Measurements from ENCODE around the gene CD276. TPM values are rescaled to one million over a fixed set of nuclear protein-coding genes. Genes with fewer than 3 reads are reported as not detected.

Gene CD276
- total and polyA plus RNA-seq, 2 experiments from 2014 or later: 106 to 222 TPM

GRCh38 chr15:73737535-73737934, 53.4 kb downstream of the CD276 start:
- H3K27ac ChIP-seq: no peak overlapping the region
- no peak overlapping the region for H2AFZ ChIP-seq
- H3K4me2 ChIP-seq: no peak overlapping the region
- TF ChIP-seq EZH2 (IDR thresholded peaks at IDR 0.05; ENCODE audit: borderline replicate concordance): no peak
- no peak for TF ChIP-seq CTCF (IDR thresholded peaks at IDR 0.05; ENCODE audit: poor library complexity)
- no peak for TF ChIP-seq EZH2phosphoT487 (IDR thresholded peaks at IDR 0.05; ENCODE audit: low read depth, severe bottlenecking, unreplicated experiment)
- no peak overlapping the region for H3K4me3 ChIP-seq
- peak; percentile 21 for DNase-seq (ENCODE audit: low spot score)
- no peaks in the 10 kb centered on the region for H3K79me2 ChIP-seq
- H3K9me2 ChIP-seq (replicated peaks; ENCODE audit: insufficient read depth): no peaks in the 10 kb centered on the region
- no peaks in the 10 kb centered on the region for H3K9me3 ChIP-seq (ENCODE audit: low read depth)
- H3K36me3 ChIP-seq (replicated peaks; ENCODE audit: insufficient read depth, low read depth): no peaks in the 10 kb centered on the region
- H3K27me3 ChIP-seq: no peaks in the 10 kb centered on the region
- 56% methylated on average over 7 of the region's 7 CpGs for WGBS (ENCODE audit: low lambda C conversion rate, missing lambda C conversion rate)
- no peaks in the 10 kb centered on the region for H3K4me1 ChIP-seq (ENCODE audit: insufficient read depth)
- no peaks in the 10 kb centered on the region for H4K20me1 ChIP-seq (ENCODE audit: insufficient read depth, poor library complexity, severe bottlenecking)

GRCh38 chr15:73740152-73741048, 56.2 kb downstream of the CD276 start:
- no peak overlapping the region for H2AFZ ChIP-seq
- H3K4me1 ChIP-seq (ENCODE audit: insufficient read depth): no peaks in the 10 kb centered on the region
- H3K9me2 ChIP-seq (replicated peaks; ENCODE audit: insufficient read depth): no peaks in the 10 kb centered on the region
- H3K9me3 ChIP-seq (ENCODE audit: low read depth): no peaks in the 10 kb centered on the region
- 94% methylated on average over 25 of the region's 25 CpGs for WGBS (ENCODE audit: low lambda C conversion rate, missing lambda C conversion rate)
- DNase-seq (ENCODE audit: low spot score): no peak
- H3K27ac ChIP-seq: no peak overlapping the region
- no peak overlapping the region for H3K4me3 ChIP-seq
- H4K20me1 ChIP-seq (ENCODE audit: insufficient read depth, poor library complexity, severe bottlenecking): no peaks in the 10 kb centered on the region
- H3K36me3 ChIP-seq (replicated peaks; ENCODE audit: insufficient read depth, low read depth): no peaks in the 10 kb centered on the region
- no peaks in the 10 kb centered on the region for H3K27me3 ChIP-seq
- H3K4me2 ChIP-seq: no peak overlapping the region
- H3K79me2 ChIP-seq: no peaks in the 10 kb centered on the region
- TF ChIP-seq CTCF (IDR thresholded peaks at IDR 0.05; ENCODE audit: poor library complexity) (no peak), EZH2phosphoT487 (IDR thresholded peaks at IDR 0.05; ENCODE audit: low read depth, severe bottlenecking, unreplicated experiment) (no peak), EZH2 (IDR thresholded peaks at IDR 0.05; ENCODE audit: borderline replicate concordance) (no peak)

- no peak overlapping the region for H2AFZ ChIP-seq
- H3K4me1 ChIP-seq (ENCODE audit: insufficient read depth): no peaks in the 10 kb centered on the region
- no peaks in the 10 kb centered on the region for H4K20me1 ChIP-seq (ENCODE audit: insufficient read depth, poor library complexity, severe bottlenecking)
- no peaks in the 10 kb centered on the region for H3K79me2 ChIP-seq
- no peak for DNase-seq (ENCODE audit: low spot score)
- H3K36me3 ChIP-seq (replicated peaks; ENCODE audit: insufficient read depth, low read depth): no peaks in the 10 kb centered on the region
- H3K4me3 ChIP-seq: no peak overlapping the region
- no peak overlapping the region for H3K27ac ChIP-seq
- no peaks in the 10 kb centered on the region for H3K9me3 ChIP-seq (ENCODE audit: low read depth)
- WGBS (ENCODE audit: low lambda C conversion rate, missing lambda C conversion rate): 80% methylated on average over 3 of the region's 3 CpGs
- no peak for TF ChIP-seq EZH2phosphoT487 (IDR thresholded peaks at IDR 0.05; ENCODE audit: low read depth, severe bottlenecking, unreplicated experiment)
- H3K27me3 ChIP-seq: no peaks in the 10 kb centered on the region
- H3K4me2 ChIP-seq: no peak overlapping the region
- H3K9me2 ChIP-seq (replicated peaks; ENCODE audit: insufficient read depth): no peaks in the 10 kb centered on the region
These were observed 57.2 kb downstream of the CD276 start for GRCh38 chr15:73741321-73741836.

GRCh38 chr15:73744293-73744692, 60.1 kb downstream of the CD276 start:
- 59% methylated on average over 1 of the region's 1 CpG for WGBS (ENCODE audit: low lambda C conversion rate, missing lambda C conversion rate)
- Histone ChIP-seq H3K9me3 (ENCODE audit: low read depth) (no peaks in the 10 kb centered on the region), H3K4me3 (no peak overlapping the region), H2AFZ (no peak overlapping the region), H3K27me3 (peaks cover 10% of the 10 kb centered on the region), H3K36me3 (replicated peaks; ENCODE audit: insufficient read depth, low read depth) (no peaks in the 10 kb centered on the region), H3K4me2 (no peak overlapping the region), H3K9me2 (replicated peaks; ENCODE audit: insufficient read depth) (no peaks in the 10 kb centered on the region), H3K27ac (no peak overlapping the region), H4K20me1 (ENCODE audit: insufficient read depth, poor library complexity, severe bottlenecking) (no peaks in the 10 kb centered on the region), H3K79me2 (no peaks in the 10 kb centered on the region), H3K4me1 (ENCODE audit: insufficient read depth) (no peaks in the 10 kb centered on the region)
- TF ChIP-seq EZH2 (IDR thresholded peaks at IDR 0.05; ENCODE audit: borderline replicate concordance) (no peak), EZH2phosphoT487 (IDR thresholded peaks at IDR 0.05; ENCODE audit: low read depth, severe bottlenecking, unreplicated experiment) (no peak), CTCF (IDR thresholded peaks at IDR 0.05; ENCODE audit: poor library complexity) (no peak)
- no peak for DNase-seq (ENCODE audit: low spot score)
